GM18498 (cell line): ENCODE measurements around the gene SUMO3.

Experiments used
- ATAC-seq: cut with Tn5 transposase; IDR thresholded peaks from one replicate; pipeline ENCODE4 v1.9.1; 2021; ENCODE audit warnings: mild to moderate bottlenecking, moderate library complexity; ENCODE audit not compliant: unreplicated experiment

SUMO3 gene

DNA sequence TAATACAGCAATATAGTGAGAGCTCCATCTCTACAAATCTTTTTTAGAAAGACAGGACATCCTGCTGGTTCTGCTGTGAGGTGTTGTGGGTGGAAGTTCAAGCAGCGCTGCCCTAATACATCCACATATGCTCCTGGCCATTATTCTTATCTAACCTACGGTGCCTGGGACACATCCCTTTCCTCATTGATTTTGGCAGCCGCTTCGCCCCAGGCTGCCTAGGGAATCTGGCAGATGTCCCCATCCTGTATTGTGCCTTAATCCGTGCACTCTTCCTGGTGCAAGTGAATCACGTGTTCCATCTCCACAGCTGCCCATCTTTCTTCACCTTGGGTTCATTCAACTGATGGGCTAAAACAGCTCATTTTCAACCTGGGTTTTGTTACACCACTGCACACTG, 13.1 kb downstream of the SUMO3 start:
- no peak for ATAC-seq

DNA sequence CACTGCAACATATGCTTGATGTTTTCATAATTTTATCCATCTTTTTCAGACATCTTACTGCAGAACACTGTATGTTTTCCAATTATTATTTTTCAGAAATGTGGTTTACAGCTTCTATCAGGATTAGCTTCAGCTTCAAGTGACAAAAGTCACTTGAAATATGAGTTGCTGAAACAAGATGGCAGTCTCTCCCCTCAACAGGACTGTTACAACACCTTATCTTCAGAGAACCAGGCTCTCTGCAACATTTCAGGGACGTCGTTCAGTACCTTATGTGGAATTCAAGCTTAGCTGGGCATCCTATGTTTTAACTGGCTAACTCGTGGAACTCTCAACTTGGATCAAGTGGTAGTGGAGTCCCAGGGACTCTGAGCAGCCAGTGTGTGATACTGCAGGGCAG, 14.2 kb downstream of the SUMO3 start:
- ATAC-seq: no peak

DNA sequence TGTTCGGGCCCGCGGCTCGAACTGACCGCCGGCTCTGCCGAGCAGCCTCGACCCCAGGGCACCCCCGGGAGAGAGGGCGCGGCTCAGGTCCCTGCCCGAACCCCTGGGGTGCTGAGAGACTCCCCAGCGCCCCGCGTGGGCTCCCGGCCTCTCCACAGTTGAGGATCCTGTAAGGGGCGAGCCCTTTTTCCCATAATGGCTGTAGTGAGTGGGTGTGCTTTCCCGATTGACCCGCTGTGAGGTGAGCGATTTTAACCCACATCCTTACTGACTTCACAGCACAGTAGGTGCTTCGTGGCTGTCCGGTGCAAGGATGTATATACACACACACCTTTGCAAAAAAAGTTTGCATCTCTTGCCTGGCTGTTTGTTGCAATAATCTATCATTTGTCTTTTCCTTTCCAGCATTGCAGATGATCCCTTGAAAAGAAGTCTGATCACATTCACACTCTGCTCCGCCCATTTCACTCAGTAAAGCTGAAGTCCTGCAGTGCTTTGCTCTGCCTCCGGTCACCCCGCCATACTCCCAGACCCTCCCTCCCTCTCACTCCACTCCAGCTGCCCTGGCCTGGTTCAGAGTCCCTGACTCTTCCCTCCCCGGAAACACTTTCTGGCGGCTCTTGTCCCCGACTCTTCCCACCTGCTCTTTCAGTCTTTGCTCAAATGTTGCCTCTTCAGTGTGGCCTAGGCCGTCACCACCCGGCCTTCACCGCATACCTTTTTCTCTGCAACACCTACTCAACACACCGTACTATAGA, 15.3 kb downstream of the SUMO3 start:
- peak; percentile 19 for ATAC-seq

DNA sequence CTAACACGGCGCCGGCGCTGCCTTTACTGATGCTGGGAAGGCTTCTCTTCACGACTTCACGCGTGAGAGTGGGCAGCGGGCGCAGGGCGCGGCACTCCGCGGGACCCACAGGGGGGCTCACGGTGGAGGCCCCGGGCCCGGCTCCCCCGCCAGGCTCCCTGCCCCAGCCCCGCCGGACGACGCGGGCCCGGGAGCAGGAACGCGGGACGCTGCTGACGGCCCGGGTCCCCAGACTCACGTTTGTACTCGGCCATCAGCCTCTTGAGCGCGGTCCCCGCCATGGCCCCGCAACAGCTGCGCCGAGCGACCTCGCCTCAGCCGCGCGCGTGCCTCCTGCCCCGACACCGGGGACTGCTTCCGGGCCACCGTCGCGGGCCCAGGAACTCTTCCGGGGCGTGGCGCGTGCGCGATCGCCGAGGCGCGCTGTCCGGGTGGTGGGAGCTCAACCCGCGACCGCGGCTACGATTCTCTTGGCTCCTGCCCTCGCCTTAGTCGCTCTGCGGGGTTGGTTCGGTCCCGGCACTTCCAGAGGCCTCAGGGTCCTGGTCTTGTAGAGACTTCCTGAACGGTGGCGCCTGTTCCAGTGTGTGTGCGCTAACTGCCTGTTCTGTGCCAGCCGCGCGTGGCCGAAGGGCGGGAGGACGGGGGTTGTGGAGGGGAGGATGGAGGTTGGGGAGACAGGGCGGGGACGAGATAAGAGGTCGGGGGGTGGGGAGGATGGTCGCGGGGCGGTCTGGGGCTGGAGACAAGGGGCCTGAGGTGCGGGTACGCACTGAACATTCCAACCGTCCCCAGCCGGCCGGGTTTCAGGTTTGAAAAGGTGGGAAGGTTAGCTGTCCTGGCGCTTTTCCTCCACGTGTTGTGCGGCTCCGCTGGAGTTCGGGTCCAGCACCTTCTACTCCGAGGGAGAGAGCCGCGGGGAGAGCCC, 16.1 kb downstream of the SUMO3 start, which contains the start of gene UBE2G2:
UBE2G2 (minus strand) TSS at position 353 of the 928 bp plus-strand sequence; CDS start at position 281, 72 bp downstream.
- peak; percentile 86 for ATAC-seq

DNA sequence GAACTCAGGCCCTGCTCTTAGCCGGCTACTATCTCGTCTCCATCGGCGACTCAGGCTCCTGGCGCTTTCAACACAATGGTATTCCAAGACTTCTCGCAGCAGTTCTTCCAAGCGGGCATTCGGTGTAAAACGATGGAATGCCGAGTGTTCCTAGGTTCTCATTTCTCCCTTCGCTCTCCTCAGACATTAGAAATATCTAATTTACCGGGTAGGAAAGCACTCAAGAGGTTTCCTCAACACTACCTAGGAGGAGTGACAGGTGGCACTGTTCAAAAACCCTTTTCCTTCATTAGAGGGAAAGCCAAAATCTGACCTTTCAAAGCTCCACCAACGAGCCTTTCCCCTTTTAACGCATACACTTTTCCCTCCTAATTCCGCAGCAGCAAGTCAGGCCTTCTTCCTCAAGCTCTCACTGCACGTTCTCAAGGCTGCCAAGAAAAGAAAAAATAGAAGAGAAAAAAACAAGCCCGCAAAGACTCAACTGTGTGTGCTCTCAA, 16.8 kb downstream of the SUMO3 start:
- peak; percentile 37 for ATAC-seq

- ATAC-seq: no peak
These were observed 17.8 kb downstream of the SUMO3 start for GRCh38 chr21:44800103-44800502.

DNA sequence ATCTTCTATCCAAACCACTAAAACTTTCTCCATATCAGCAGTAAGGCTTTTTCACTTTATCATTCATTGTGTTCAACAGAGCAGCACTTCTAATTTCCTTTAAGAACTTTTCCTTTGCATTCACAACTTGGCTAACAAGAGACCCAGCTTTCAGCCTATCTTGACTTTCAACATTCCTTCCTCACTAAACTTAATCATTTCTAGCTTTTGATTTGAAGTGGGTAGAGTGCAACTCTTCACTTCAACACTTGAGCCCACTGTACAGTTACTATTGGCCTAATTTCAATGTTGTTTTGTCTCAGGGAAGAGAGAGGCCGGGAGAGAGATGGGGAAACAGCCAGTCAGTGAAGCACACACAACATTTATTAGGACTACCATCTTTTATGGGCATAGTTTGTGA, 18.2 kb downstream of the SUMO3 start:
- no peak for ATAC-seq

DNA sequence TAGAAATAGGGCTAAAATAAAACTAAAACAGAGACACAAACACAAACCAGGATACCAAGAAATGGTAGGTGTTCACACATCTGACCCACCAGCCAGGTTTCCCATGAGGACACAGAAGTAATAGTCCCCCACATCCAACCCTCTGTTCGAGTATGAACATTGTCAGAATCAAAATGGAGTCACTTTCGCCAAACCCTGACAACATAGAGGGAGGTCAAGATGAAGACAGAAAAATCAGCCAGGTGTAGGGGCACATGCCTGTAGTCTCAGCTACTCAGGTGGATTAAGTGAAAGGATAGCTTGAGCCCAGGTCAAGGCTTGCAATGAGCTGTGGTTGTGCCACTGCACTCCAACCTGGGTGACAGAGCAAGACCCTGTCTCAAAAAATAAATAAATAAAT, 20.1 kb downstream of the SUMO3 start:
- no peak for ATAC-seq

GRCh38 chr21:44795342-44795741, 22.5 kb downstream of the SUMO3 start:
- no peak for ATAC-seq

GRCh38 chr21:44793592-44794374, 24.1 kb downstream of the SUMO3 start:
- no peak for ATAC-seq

- ATAC-seq: no peak
These were observed 24.9 kb downstream of the SUMO3 start for GRCh38 chr21:44792702-44793591.

DNA sequence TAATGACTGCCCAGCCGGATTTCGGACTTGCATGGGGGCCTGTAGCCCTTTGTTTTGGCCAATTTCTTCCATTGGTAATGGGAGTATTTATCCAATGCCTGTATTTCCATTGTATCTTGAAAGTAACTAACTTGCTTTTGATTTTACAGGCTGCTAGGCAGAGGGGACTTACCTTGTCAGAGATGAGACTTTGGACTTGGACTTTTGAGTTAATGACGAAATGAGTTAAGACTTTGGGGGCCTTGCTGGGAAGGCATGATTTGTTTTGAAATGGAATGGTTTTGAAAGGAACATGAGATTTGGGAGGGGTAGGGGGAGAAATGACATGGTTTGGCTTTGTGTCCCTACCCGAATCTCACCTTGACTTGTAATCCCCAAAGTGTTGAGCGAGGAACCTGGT, 25.9 kb downstream of the SUMO3 start:
- no peak for ATAC-seq

DNA sequence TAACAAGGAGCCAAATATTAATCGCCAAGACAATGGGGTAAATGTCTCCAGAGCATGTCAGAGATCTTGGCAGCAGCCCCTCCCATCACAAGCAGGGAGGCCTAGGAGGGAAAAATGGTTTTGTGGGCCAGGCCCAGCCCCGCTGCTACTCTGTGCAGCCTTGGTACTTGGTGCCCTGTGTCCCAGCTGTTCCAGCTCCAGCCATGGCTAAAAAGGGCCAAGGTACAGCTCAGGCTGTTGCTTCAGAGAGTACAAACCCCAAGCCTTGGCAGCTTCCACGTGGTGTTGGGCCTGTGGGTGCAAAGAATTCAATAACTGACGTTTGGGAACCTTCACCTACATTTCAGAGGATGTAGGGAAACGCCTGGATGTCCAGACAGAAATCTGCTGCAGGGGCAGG, 26.6 kb downstream of the SUMO3 start:
- ATAC-seq: no peak

DNA sequence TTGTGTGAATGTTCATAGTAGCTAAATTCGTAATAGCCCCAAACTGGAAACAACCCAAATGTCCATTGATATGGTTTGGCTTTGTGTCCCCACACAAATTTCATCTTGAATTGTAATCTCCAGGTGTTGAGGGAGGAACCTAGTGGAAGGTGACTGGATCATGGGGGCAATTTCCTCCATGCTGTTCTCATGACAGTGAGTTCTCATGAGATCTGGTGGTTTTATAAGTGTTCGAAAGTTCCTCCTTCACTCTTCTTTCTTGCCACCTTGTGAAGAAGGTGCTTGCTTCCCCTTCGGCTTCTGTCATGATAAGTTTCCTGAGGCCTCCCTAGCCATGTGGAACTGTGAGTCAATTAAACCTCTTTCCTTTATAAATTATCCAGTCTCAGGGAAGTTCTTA, 27.5 kb downstream of the SUMO3 start:
- ATAC-seq: no peak

DNA sequence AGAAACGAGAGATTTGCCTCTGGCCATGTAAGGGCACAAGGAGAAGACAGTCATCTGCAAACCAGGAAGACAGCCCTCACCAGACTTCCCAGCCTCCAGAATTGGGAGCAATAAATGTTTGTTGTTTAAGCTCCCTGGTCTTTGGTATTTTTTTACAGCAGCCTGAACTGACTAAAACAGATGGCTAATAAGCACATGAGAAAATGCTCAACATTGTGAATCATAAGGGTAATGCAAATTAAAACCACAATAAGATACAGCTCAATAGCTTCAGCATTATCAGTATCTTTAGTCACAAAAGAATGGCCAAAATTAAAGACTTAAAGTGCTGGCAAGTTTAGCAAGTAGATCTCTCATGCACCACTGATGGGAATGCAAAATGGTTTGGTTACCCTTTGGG, 28.0 kb downstream of the SUMO3 start:
- ATAC-seq: no peak

DNA sequence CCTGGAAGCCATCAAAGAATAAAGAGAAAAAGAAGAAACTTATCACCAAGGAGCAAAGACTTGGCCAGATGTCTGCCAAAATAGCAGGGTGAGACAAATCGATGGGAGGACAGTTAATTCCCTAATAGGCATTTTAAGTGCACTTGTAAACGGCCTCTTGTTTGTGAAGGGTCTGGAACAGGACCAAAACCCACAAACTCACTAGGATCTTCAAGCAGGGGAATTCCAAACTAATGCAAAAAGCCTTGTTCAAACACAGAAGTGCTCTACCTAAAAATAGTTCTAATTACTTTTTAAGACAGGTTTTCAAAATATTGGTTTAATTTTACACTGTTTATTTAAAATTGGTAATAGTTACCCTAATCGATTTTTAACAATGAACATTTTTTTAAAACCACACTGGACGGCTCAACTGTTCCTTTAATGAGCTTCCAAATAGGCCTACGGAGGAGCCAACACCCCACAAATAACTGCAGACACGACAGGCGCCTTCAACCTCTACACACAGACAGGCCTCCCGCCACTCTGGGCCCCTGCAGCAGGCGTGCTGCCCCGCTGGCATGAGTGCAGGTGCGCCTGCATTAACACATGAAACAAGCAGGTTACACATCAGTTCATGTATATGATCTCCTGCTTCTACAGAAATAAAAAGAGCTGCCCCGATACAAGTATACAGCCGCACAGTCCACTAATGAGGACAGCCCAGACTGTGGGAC, 32.1 kb downstream of the SUMO3 start:
- ATAC-seq: no peak

- ATAC-seq: no peak
These were observed 33.1 kb downstream of the SUMO3 start for GRCh38 chr21:44784810-44785209.

GRCh38 chr21:44783020-44783696, 34.7 kb downstream of the SUMO3 start:
- ATAC-seq: no peak
